ENCODE measurements around the gene FYB1.

FYB1 gene

GRCh38 chr5:39206630-39207321 is 12.6 kb downstream of the FYB1 start:
- no peaks in the 10 kb centered on the region for H3K27me3 ChIP-seq (ENCODE audit: control insufficient read depth, insufficient read depth, low read length)
- WGBS (ENCODE audit: insufficient coverage, insufficient read length): no CpG with 5 or more reads among the region's 3 CpGs
- no peaks in the 10 kb centered on the region for H3K36me3 ChIP-seq (ENCODE audit: control insufficient read depth, insufficient read depth, low read length)
- no peak for DNase-seq (ENCODE audit: low read depth, low spot score)
- H3K4me3 ChIP-seq (ENCODE audit: low read length): no peak overlapping the region
- H3K4me1 ChIP-seq (ENCODE audit: control insufficient read depth, insufficient read depth, low read length): no peaks in the 10 kb centered on the region
- no peak overlapping the region for H3K27ac ChIP-seq (ENCODE audit: low read length)
- no peaks in the 10 kb centered on the region for H3K9me3 ChIP-seq (ENCODE audit: control insufficient read depth, insufficient read depth, low read length)

DNA sequence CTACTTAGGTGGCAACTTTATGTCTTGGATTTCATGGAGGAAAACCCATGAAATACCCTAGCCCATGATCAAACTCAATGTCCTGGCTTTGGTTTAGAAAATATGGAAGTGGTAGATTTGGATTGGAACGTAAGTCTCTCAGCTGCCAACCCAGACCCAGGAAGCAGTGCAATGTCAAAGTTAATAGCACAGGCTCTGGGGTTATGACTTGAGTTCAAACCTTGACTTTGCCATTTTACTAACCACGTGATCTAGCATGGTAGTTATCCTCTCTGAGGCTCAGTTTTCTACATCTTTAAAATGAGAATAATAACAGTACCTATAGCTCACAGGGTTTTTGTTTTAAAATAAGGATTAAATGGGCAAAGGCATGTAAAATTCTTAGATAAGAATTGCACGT is 13.8 kb downstream of the FYB1 start:
- Histone ChIP-seq H3K4me1 (ENCODE audit: control insufficient read depth, insufficient read depth, low read length) (no peaks in the 10 kb centered on the region), H3K27me3 (ENCODE audit: control insufficient read depth, insufficient read depth, low read length) (no peaks in the 10 kb centered on the region), H3K27ac (ENCODE audit: low read length) (no peak overlapping the region), H3K36me3 (ENCODE audit: control insufficient read depth, insufficient read depth, low read length) (no peaks in the 10 kb centered on the region), H3K4me3 (ENCODE audit: low read length) (no peak overlapping the region), H3K9me3 (ENCODE audit: control insufficient read depth, insufficient read depth, low read length) (no peaks in the 10 kb centered on the region)
- WGBS (ENCODE audit: insufficient coverage, insufficient read length): no CpG with 5 or more reads among the region's 3 CpGs
- no peak for DNase-seq (ENCODE audit: low read depth, low spot score)

- Histone ChIP-seq H3K36me3 (ENCODE audit: control insufficient read depth, insufficient read depth, low read length) (no peaks in the 10 kb centered on the region), H3K4me1 (ENCODE audit: control insufficient read depth, insufficient read depth, low read length) (no peaks in the 10 kb centered on the region), H3K9me3 (ENCODE audit: control insufficient read depth, insufficient read depth, low read length) (no peaks in the 10 kb centered on the region), H3K27me3 (ENCODE audit: control insufficient read depth, insufficient read depth, low read length) (no peaks in the 10 kb centered on the region), H3K27ac (ENCODE audit: low read length) (no peak overlapping the region), H3K4me3 (ENCODE audit: low read length) (no peak overlapping the region)
- DNase-seq (ENCODE audit: low read depth, low spot score): no peak
- WGBS (ENCODE audit: insufficient coverage, insufficient read length): no CpG with 5 or more reads among the region's 1 CpG
Observed at GRCh38 chr5:39203951-39204350, 15.4 kb downstream of the FYB1 start.

DNA sequence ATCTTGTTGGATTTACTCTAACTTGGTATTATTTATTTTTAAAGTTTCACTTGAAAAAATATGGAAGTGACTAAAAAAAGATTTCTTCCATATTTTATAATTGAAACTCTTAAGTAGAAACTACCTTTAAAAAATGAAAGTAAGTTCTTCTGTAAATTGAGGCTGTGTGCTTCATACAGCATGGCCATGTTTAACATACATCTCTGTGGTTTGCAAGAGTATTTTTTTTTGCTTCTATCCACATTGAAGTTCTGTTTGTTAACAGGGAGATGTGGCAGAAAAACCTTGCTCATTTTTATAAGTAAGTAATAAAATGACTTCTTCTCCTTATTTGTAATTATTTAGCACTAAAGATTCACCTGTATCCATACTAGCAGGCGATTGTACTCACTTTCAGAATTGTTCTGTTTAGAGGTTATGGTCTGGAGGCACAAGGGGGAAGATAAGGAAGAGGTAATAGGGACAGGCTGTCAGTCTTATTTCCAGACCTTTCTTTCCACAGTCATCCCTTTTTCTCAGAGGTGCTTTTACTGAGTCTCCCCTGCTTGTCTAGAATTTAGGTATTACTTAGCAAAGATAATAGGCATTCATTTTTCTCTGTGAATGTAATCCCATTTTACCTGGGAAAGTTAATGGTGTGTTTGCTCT is 16.0 kb downstream of the FYB1 start:
- Histone ChIP-seq H3K27ac (ENCODE audit: low read length) (no peak overlapping the region), H3K27me3 (ENCODE audit: control insufficient read depth, insufficient read depth, low read length) (no peaks in the 10 kb centered on the region), H3K4me1 (ENCODE audit: control insufficient read depth, insufficient read depth, low read length) (no peaks in the 10 kb centered on the region), H3K36me3 (ENCODE audit: control insufficient read depth, insufficient read depth, low read length) (no peaks in the 10 kb centered on the region), H3K9me3 (ENCODE audit: control insufficient read depth, insufficient read depth, low read length) (no peaks in the 10 kb centered on the region), H3K4me3 (ENCODE audit: low read length) (no peak overlapping the region)
- no CpG with 5 or more reads among the region's 1 CpG for WGBS (ENCODE audit: insufficient coverage, insufficient read length)
- no peak for DNase-seq (ENCODE audit: low read depth, low spot score)

GRCh38 chr5:39202597-39203274 is 16.6 kb downstream of the FYB1 start:
- H3K4me3 ChIP-seq (ENCODE audit: low read length): no peak overlapping the region
- H3K27me3 ChIP-seq (ENCODE audit: control insufficient read depth, insufficient read depth, low read length): no peaks in the 10 kb centered on the region
- no peak for DNase-seq (ENCODE audit: low read depth, low spot score)
- no CpG with 5 or more reads among the region's 11 CpGs for WGBS (ENCODE audit: insufficient coverage, insufficient read length)
- no peaks in the 10 kb centered on the region for H3K4me1 ChIP-seq (ENCODE audit: control insufficient read depth, insufficient read depth, low read length)
- H3K36me3 ChIP-seq (ENCODE audit: control insufficient read depth, insufficient read depth, low read length): no peaks in the 10 kb centered on the region
- H3K27ac ChIP-seq (ENCODE audit: low read length): no peak overlapping the region
- no peaks in the 10 kb centered on the region for H3K9me3 ChIP-seq (ENCODE audit: control insufficient read depth, insufficient read depth, low read length)

DNA sequence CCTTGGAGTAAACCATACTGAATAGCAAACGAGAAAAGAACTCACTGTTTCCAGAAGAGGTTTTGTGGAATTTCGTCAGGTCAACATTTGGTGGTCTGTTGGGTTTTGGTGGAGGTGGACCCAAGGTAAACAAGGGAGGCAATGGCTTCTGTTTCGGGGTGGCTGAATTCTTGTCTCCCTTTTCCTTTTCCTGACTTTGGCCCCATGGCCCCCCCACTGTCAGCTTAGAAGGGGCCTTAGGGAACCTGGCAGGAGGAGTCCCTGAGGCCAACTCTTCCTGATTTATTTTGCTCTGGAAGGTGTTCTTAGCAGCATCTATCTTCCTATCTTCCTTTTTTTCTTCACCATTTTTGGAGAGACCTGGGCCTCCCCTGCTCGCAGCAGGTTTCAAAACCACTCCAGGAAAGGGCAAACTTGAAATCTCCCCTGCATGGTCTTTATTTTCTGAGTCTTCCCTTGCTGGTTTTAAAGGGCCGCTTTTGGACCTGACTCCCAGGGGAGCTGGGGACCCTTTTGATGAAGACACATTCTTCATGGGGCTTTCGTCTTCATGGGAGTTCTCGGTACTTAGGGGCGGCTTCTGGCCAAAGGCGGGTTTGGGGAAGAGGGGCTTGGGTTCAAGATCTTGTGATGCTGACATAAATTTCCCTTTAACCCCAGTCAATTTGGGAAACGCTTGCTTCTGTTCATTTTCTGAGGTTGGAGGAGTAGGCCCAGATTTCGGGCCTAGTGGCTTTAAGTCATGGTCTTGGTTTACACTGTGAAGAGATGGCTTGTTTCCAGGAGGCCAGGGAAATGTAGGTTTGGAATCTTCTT is 17.4 kb downstream of the FYB1 start:
- no peak overlapping the region for H3K4me3 ChIP-seq (ENCODE audit: low read length)
- H3K27ac ChIP-seq (ENCODE audit: low read length): no peak overlapping the region
- WGBS (ENCODE audit: insufficient coverage, insufficient read length): no CpG with 5 or more reads among the region's 11 CpGs
- no peaks in the 10 kb centered on the region for H3K9me3 ChIP-seq (ENCODE audit: control insufficient read depth, insufficient read depth, low read length)
- no peaks in the 10 kb centered on the region for H3K27me3 ChIP-seq (ENCODE audit: control insufficient read depth, insufficient read depth, low read length)
- no peaks in the 10 kb centered on the region for H3K4me1 ChIP-seq (ENCODE audit: control insufficient read depth, insufficient read depth, low read length)
- DNase-seq (ENCODE audit: low read depth, low spot score): no peak
- H3K36me3 ChIP-seq (ENCODE audit: control insufficient read depth, insufficient read depth, low read length): no peaks in the 10 kb centered on the region

DNA sequence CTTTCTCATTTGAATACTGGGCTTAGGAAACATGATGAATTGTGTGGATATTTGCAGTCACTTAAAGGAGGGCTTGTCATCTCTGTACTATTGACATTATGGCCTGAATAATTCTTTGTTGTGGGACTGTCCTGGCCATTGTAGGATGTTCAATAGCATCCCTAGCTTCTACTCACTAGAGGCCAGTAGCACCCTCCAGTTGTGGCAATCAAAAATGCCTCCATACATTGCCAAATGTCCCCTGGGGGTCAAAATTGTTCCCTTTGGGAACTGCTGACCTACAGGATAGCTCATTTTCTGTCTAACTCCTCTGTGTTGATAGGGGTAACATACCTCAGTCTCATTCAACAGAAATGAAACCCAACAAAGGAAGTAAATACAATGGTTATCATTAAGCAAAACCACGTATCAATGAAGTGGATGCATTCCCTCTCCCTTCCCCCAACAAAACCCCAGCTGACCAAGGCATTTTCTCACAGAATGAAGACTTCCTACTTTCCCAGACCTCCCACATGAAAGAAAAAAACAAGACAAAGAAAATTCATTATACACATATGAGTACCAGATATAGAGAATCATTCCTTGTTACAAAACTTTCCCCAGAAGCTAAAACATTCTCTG is 18.1 kb downstream of the FYB1 start:
- no peak overlapping the region for H3K4me3 ChIP-seq (ENCODE audit: low read length)
- no peaks in the 10 kb centered on the region for H3K27me3 ChIP-seq (ENCODE audit: control insufficient read depth, insufficient read depth, low read length)
- H3K4me1 ChIP-seq (ENCODE audit: control insufficient read depth, insufficient read depth, low read length): no peaks in the 10 kb centered on the region
- no peak overlapping the region for H3K27ac ChIP-seq (ENCODE audit: low read length)
- no peaks in the 10 kb centered on the region for H3K9me3 ChIP-seq (ENCODE audit: control insufficient read depth, insufficient read depth, low read length)
- no peaks in the 10 kb centered on the region for H3K36me3 ChIP-seq (ENCODE audit: control insufficient read depth, insufficient read depth, low read length)
- WGBS (ENCODE audit: insufficient coverage, insufficient read length): no CpG with 5 or more reads among the region's 1 CpG
- no peak for DNase-seq (ENCODE audit: low read depth, low spot score)

DNA sequence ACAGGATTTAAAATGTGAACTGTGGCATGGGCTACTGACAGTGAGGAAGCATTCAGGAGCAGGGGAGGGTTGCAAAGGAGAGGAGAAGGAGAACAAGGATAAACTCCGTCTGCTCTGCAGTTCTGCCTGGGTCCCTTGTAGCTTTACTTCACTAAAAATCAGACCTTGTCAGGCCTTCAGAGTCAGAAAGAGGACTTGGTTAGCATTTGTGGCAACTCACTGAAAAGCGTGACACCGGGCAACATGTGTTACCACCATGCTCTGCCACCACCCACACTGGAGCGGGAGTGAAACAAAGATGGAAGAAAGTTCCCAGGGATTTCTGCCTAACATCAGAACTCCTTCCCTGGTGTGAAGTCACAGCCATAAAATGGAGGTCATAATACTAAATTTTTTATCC is 19.3 kb downstream of the FYB1 start:
- no CpG with 5 or more reads among the region's 4 CpGs for WGBS (ENCODE audit: insufficient coverage, insufficient read length)
- no peaks in the 10 kb centered on the region for H3K9me3 ChIP-seq (ENCODE audit: control insufficient read depth, insufficient read depth, low read length)

GRCh38 chr5:39199335-39199734 is 20.0 kb downstream of the FYB1 start:
- H3K27me3 ChIP-seq (ENCODE audit: control insufficient read depth, insufficient read depth, low read length): no peaks in the 10 kb centered on the region
- no peaks in the 10 kb centered on the region for H3K9me3 ChIP-seq (ENCODE audit: control insufficient read depth, insufficient read depth, low read length)
- H3K4me1 ChIP-seq (ENCODE audit: control insufficient read depth, insufficient read depth, low read length): no peaks in the 10 kb centered on the region
- no CpG with 5 or more reads among the region's 3 CpGs for WGBS (ENCODE audit: insufficient coverage, insufficient read length)
- no peaks in the 10 kb centered on the region for H3K36me3 ChIP-seq (ENCODE audit: control insufficient read depth, insufficient read depth, low read length)
- H3K4me3 ChIP-seq (ENCODE audit: low read length): no peak overlapping the region
- no peak for DNase-seq (ENCODE audit: low read depth, low spot score)
- H3K27ac ChIP-seq (ENCODE audit: low read length): no peak overlapping the region

More for the DNA sequence above, 19.3 kb downstream of the FYB1 start:
- Histone ChIP-seq H3K27ac (ENCODE audit: low read length) (no peak overlapping the region), H3K27me3 (ENCODE audit: control insufficient read depth, insufficient read depth, low read length) (no peaks in the 10 kb centered on the region), H3K4me1 (ENCODE audit: control insufficient read depth, insufficient read depth, low read length) (no peaks in the 10 kb centered on the region), H3K36me3 (ENCODE audit: control insufficient read depth, insufficient read depth, low read length) (no peaks in the 10 kb centered on the region), H3K4me3 (ENCODE audit: low read length) (no peak overlapping the region)
- no peak for DNase-seq (ENCODE audit: low read depth, low spot score)

DNA sequence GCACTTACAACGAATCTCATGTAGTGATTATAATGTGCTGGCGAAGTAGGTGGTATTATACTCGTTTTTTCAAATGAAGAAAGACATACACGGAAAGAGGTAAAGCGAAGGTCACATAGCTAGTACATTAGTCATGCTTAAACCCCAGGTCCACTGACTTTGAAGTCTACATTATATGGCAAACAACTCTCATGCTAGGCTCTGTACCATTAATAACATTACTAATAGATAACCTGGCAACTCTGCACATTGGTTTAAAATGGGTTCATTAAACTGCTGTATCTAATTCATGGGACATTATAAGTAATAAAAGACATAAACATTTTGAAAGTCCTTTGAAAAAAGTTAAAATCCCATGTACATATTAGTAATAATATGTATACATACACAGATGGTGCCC is 21.2 kb downstream of the FYB1 start:
- Histone ChIP-seq H3K36me3 (ENCODE audit: control insufficient read depth, insufficient read depth, low read length) (no peaks in the 10 kb centered on the region), H3K27me3 (ENCODE audit: control insufficient read depth, insufficient read depth, low read length) (no peaks in the 10 kb centered on the region), H3K4me1 (ENCODE audit: control insufficient read depth, insufficient read depth, low read length) (no peaks in the 10 kb centered on the region), H3K4me3 (ENCODE audit: low read length) (no peak overlapping the region), H3K9me3 (ENCODE audit: control insufficient read depth, insufficient read depth, low read length) (no peaks in the 10 kb centered on the region), H3K27ac (ENCODE audit: low read length) (no peak overlapping the region)
- WGBS (ENCODE audit: insufficient coverage, insufficient read length): no CpG with 5 or more reads among the region's 5 CpGs
- no peak for DNase-seq (ENCODE audit: low read depth, low spot score)

All from iPS DF 6.9 (cell line).